Lower leg skin (tissue), 3 donors: ENCODE results near the gene SPTAN1.

Experiments used
- CTCF ChIP-seq, 3 donors: fragments of 450-650 bp; IDR thresholded peaks; one replicate each; pipeline ENCODE4 v1.5.1; 2016; ENCODE audit warnings: antibody characterized with exemption in 3 of 3, mild to moderate bottlenecking in 3 of 3, moderate library complexity in 2 of 3
- POLR2A ChIP-seq, 2 donors: fragments of 450-650 bp; IDR thresholded peaks; one replicate each; pipeline ENCODE4 v1.6.1; 2016 to 2017; ENCODE audit warnings: antibody characterized with exemption in 2 of 2, mild to moderate bottlenecking in 1 of 2, moderate library complexity in 1 of 2

DNA sequence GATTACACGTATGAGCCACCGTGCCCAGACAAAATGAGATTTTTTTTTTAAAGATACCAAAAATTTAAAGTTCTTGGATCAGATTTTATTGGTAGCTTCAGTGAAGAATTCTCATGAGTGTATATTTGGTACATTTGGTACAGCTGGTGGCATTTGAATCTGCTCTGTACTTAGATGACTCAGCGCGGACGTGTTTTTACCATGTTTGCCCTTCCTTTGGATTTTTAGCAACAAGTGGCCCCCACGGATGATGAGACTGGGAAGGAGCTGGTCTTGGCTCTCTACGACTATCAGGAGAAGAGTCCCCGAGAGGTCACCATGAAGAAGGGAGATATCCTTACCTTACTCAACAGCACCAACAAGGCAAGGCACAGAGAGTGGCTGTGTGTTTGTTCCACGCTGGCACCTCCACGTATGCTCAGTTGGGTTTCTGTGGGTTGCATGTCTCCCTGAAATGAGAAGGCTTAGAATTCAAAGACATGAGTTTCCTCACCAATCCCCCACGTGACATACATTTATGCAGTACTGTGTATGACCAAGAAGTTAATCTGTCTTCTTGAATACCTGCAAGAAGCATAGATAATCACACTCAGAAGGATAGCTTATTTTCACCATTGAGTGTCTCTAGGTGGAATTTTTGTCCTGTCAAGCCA lies 36.3 kb downstream of the SPTAN1 start:
- TF ChIP-seq CTCF (IDR thresholded peaks at IDR 0.05) = no peak
- no peak for TF ChIP-seq POLR2A (IDR thresholded peaks at IDR 0.05)
